ACC112 (cell line): ENCODE measurements around the gene APAF1.
"Not testable (repeated sequence)": the region's sequence is repeated elsewhere in the genome, so short reads cannot be mapped to it uniquely, and the experiment has no call there.

ENCODE experiments used
- H2AFZ ChIP-seq: fragments of 200-600 bp; sonication (generic); one replicate; pipeline ENCODE4 v1.6.0; 2017; ENCODE audit warnings: antibody characterized with exemption, low read length; ENCODE audit not compliant: unreplicated experiment
- H3K27ac ChIP-seq: fragments of 200-600 bp; sonication (generic); 2 replicates; pipeline ENCODE4 v1.5.1; 2014; ENCODE audit warnings: low read depth, mild to moderate bottlenecking, antibody characterized with exemption, low read length, moderate library complexity
- H3K27me3 ChIP-seq: fragments of 200-600 bp; sonication (generic); 2 replicates; pipeline ENCODE4 v1.6.1; 2014; ENCODE audit warnings: mild to moderate bottlenecking, antibody characterized with exemption, low read length, moderate library complexity, mixed read lengths; ENCODE audit not compliant: insufficient read depth
- H3K36me3 ChIP-seq: fragments of 200-600 bp; sonication (generic); 2 replicates; pipeline ENCODE4 v1.6.1; 2016; ENCODE audit warnings: mild to moderate bottlenecking, antibody characterized with exemption, low read length, moderate library complexity, mixed read lengths; ENCODE audit not compliant: insufficient read depth
- H3K4me1 ChIP-seq: fragments of 200-600 bp; sonication (generic); one replicate; pipeline ENCODE4 v1.6.1; 2016; ENCODE audit warnings: low read length, mixed read lengths; ENCODE audit not compliant: insufficient read depth, unreplicated experiment, control insufficient read depth
- H3K4me3 ChIP-seq: fragments of 200-600 bp; sonication (generic); 2 replicates; pipeline ENCODE4 v1.5.1; 2014; ENCODE audit warnings: mild to moderate bottlenecking, low read depth, low read length
- H3K79me2 ChIP-seq: fragments of 200-600 bp; sonication (generic); one replicate; pipeline ENCODE4 v1.6.0; 2016; ENCODE audit warnings: low read length; ENCODE audit not compliant: control insufficient read depth, unreplicated experiment, insufficient read depth

APAF1 gene

GRCh38 chr12:98755855-98756254, 110.8 kb downstream of the APAF1 start:
- not testable (repeated sequence) for H3K27me3 ChIP-seq, H3K4me3 ChIP-seq, H3K79me2 ChIP-seq, H2AFZ ChIP-seq, H3K36me3 ChIP-seq
- H3K4me1 ChIP-seq = peaks cover 15% of the 10 kb centered on the region
- H3K27ac ChIP-seq = peak overlapping the region; percentile 5; the same call in 1 of the 2 replicates

- Histone ChIP-seq H3K36me3 (no peaks in the 10 kb centered on the region), H3K27ac (no peak overlapping the region), H3K4me3 (no peak overlapping the region), H3K27me3 (peaks cover 10% of the 10 kb centered on the region; the same call in 1 of the 2 replicates), H2AFZ (no peak overlapping the region), H3K79me2 (no peaks in the 10 kb centered on the region), H3K4me1 (peaks cover 15% of the 10 kb centered on the region)
Observed at GRCh38 chr12:98757455-98757854, 112.4 kb downstream of the APAF1 start.

DNA sequence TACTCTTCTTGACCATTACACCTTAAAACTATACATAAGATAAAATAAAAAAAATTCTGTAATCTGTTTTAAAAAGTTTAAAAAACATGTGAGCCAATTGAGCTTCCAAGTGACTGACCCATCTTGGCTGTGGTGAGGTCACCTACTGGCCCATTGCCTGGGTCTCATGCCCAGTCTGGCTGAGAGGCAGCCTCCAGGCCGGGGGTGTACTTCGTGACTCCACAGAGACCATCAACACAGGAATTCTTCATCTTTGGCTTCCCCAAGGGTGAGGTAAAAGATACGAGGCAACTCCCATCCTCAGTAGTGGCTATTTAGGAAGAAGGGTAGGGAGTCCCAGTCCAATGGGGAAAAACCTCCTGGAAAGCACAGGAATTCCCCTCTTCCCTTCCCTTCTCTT, 113.2 kb downstream of the APAF1 start:
- Histone ChIP-seq H3K4me1 (peaks cover 15% of the 10 kb centered on the region), H3K79me2 (no peaks in the 10 kb centered on the region), H2AFZ (no peak overlapping the region), H3K27ac (no peak overlapping the region), H3K4me3 (no peak overlapping the region), H3K27me3 (peaks cover 15% of the 10 kb centered on the region), H3K36me3 (no peaks in the 10 kb centered on the region)

DNA sequence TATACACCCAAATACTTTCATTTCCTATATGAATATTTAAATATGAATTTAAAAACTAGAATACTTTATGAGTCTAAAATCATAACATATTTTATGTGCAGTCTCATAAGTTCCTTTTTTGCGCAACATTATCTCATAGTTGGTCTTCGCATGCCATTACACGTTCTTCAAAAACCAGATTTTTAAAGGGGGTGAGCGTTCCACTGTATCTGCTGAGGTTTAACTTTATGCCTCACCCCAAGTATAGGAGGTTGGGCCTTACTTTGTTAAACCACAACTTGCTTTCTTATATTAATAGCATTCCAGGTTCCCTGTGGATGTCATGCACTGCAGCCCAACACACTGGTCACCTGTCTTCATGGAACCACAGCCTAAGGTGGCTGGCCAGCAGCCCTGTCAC, 118.6 kb downstream of the APAF1 start:
- Histone ChIP-seq H3K79me2 (no peaks in the 10 kb centered on the region), H3K36me3 (no peaks in the 10 kb centered on the region), H3K27ac (no peak overlapping the region), H2AFZ (no peak overlapping the region), H3K27me3 (peaks cover 23% of the 10 kb centered on the region), H3K4me3 (no peak overlapping the region), H3K4me1 (no peaks in the 10 kb centered on the region)

- Histone ChIP-seq H3K4me1 (peaks cover 4% of the 10 kb centered on the region), H3K27me3 (peaks cover 15% of the 10 kb centered on the region), H3K36me3 (no peaks in the 10 kb centered on the region), H3K4me3 (no peak overlapping the region), H2AFZ (no peak overlapping the region), H3K27ac (no peak overlapping the region), H3K79me2 (no peaks in the 10 kb centered on the region)
Observed at GRCh38 chr12:98767248-98767647, 122.2 kb downstream of the APAF1 start.

GRCh38 chr12:98769068-98769467, 124.0 kb downstream of the APAF1 start:
- Histone ChIP-seq H3K79me2 (no peaks in the 10 kb centered on the region), H2AFZ (no peak overlapping the region), H3K27ac (no peak overlapping the region), H3K36me3 (no peaks in the 10 kb centered on the region), H3K4me3 (no peak overlapping the region), H3K4me1 (peaks cover 4% of the 10 kb centered on the region), H3K27me3 (0 out of 2 replicates have a peak, but pooled peaks cover 7% of the 10 kb centered on the region)

GRCh38 chr12:98770230-98770629, 125.1 kb downstream of the APAF1 start:
- no peaks in the 10 kb centered on the region for H3K36me3 ChIP-seq

GRCh38 chr12:98771811-98772752, 127.0 kb downstream of the APAF1 start:
- no peaks in the 10 kb centered on the region for H3K36me3 ChIP-seq
- no peak overlapping the region for H2AFZ ChIP-seq
- H3K27ac ChIP-seq = no peak overlapping the region
- H3K79me2 ChIP-seq = no peaks in the 10 kb centered on the region
- peaks cover 4% of the 10 kb centered on the region for H3K4me1 ChIP-seq
- no peak overlapping the region for H3K4me3 ChIP-seq
- no peaks in the 10 kb centered on the region for H3K27me3 ChIP-seq

More at GRCh38 chr12:98770230-98770629, 125.1 kb downstream of the APAF1 start:
- no peak overlapping the region for H3K4me3 ChIP-seq
- H3K4me1 ChIP-seq = peaks cover 4% of the 10 kb centered on the region
- H2AFZ ChIP-seq = no peak overlapping the region
- H3K27me3 ChIP-seq = no peaks in the 10 kb centered on the region
- no peak overlapping the region for H3K27ac ChIP-seq
- H3K79me2 ChIP-seq = no peaks in the 10 kb centered on the region

DNA sequence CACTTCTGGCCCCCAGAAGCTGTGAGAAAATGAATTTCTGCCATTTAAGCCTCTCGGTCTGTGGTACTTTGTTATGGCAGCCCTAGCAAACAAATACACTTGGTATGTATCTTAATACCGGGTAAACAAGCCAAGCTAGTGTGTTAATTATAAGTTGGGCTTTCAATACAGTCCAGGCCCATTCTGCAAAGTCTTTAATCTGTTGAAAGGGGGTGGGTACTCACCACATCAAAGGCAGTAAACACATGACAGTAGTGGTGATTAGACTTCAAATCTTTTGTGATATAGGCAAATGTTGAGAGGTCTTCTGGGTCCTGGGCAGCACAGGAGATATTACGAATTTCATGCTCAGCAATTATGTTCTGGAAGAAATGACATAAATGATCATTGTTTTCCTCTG, 127.7 kb downstream of the APAF1 start:
- peaks cover 4% of the 10 kb centered on the region for H3K4me1 ChIP-seq
- H3K27me3 ChIP-seq = no peaks in the 10 kb centered on the region
- H3K27ac ChIP-seq = no peak overlapping the region
- H3K36me3 ChIP-seq = no peaks in the 10 kb centered on the region
- H3K79me2 ChIP-seq = no peaks in the 10 kb centered on the region
- no peak overlapping the region for H3K4me3 ChIP-seq
- no peak overlapping the region for H2AFZ ChIP-seq

DNA sequence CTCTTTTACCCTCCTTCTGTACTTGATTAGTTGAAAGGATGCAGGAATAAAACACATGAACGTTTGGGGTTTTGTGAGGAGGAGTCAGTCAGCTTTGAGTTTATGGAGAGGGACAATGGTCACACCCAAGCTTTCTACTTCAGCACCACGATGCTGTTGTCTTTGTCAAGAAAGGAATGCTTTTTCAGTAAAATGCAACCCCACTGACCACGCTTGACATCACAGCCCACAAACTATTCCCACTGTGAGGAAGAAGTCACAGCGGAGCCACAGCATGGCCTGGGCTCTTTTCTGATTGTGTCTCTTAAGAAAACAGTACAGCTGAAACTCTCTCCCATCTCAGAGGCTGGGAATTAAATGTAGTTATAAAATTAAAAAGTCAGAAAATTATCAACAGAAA, 135.2 kb downstream of the APAF1 start:
- no peaks in the 10 kb centered on the region for H3K4me1 ChIP-seq
- H3K4me3 ChIP-seq = no peak overlapping the region
- no peak overlapping the region for H2AFZ ChIP-seq
- no peaks in the 10 kb centered on the region for H3K36me3 ChIP-seq
- H3K27me3 ChIP-seq = peaks cover 65% of the 10 kb centered on the region
- no peaks in the 10 kb centered on the region for H3K79me2 ChIP-seq
- no peak overlapping the region for H3K27ac ChIP-seq

- H3K4me3 ChIP-seq = no peak overlapping the region
- H2AFZ ChIP-seq = no peak overlapping the region
- H3K4me1 ChIP-seq = no peaks in the 10 kb centered on the region
- H3K79me2 ChIP-seq = no peaks in the 10 kb centered on the region
- no peaks in the 10 kb centered on the region for H3K36me3 ChIP-seq
- H3K27ac ChIP-seq = no peak overlapping the region
- peaks cover 63% of the 10 kb centered on the region for H3K27me3 ChIP-seq
Observed at GRCh38 chr12:98783420-98783819, 138.3 kb downstream of the APAF1 start.
